NCI-H446 treated with DMSO at 0.1 percent for 48 hours (cell line): ENCODE data around the gene ANKRD33B.
"Not testable (repeated sequence)": the region's sequence is repeated elsewhere in the genome, so short reads cannot be mapped to it uniquely, and the experiment has no call there.

Source experiments
- DNase-seq: peaks from one replicate; lab custom pipeline; 2025; lab: John Stamatoyannopoulos, UW

The ANKRD33B gene

GRCh38 chr5:10636363-10637142 is 72.7 kb downstream of the ANKRD33B start:
- no peak for DNase-seq

DNA sequence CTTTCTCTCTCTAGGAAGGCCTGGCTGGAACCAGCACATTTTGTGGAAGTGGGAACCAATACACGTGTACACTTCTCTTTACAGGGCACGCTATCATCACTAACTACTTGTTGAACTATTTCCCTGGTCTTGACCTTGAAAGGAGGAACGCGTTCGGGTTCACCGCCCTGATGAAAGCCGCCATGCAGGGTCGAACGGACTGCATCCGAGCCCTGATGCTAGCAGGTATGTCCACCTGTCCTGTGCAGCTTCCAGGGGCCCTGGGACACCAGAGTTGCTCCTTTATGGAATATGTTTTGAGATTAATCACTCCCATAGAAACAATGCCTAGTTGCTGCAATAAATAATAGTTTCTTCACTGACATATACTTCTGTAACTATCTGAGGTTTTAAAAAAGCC is 74.1 kb downstream of the ANKRD33B start:
- no peak for DNase-seq

- DNase-seq: not testable (repeated sequence)
Measured at GRCh38 chr5:10638723-10639122, 74.9 kb downstream of the ANKRD33B start.

DNA sequence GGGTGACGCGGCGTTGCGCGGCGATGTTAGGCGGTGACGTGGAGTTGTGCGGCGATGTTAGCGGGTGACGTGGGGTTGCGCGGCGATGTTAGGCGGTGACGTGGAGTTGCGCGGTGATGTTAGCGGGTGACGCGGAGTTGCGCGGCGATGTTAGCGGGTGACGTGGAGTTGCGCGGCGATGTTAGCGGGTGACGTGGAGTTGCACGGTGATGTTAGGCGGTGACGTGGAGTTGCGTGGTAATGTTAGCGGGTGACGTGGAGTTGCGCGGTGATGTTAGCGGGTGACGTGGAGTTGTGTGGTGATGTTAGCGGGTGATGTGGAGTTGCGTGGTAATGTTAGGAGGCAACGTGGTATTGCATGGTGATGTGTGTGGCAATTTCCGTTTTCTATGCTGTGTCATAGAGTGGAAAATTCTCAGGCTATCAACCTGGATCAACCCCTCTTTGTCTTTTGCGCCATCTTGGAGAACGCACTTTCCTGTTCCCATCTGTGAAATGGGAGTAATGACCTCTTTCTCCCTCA is 76.0 kb downstream of the ANKRD33B start:
- no peak for DNase-seq

DNA sequence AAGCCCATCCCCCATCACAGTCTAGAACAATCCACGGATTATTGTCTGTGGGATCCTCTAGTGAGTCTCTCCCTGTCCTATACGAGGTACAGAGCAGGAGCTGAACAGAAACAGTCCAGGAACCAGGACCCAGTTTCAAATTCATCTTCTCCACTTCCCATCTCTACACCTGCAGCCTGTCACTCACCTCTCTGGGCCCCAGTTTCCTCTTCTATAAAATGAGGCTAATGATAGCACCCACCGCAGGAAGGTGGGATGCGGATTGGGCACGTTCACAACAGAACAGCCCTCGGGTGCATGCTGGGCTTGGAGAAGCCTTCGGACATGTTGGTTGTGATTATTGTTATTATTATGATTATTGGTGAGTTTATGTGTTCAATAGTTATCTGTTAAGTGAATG is 78.5 kb downstream of the ANKRD33B start:
- no peak for DNase-seq

- no peak for DNase-seq
Measured at GRCh38 chr5:10644192-10644591, 80.3 kb downstream of the ANKRD33B start.

GRCh38 chr5:10645146-10645545 is 81.3 kb downstream of the ANKRD33B start:
- no peak for DNase-seq

DNA sequence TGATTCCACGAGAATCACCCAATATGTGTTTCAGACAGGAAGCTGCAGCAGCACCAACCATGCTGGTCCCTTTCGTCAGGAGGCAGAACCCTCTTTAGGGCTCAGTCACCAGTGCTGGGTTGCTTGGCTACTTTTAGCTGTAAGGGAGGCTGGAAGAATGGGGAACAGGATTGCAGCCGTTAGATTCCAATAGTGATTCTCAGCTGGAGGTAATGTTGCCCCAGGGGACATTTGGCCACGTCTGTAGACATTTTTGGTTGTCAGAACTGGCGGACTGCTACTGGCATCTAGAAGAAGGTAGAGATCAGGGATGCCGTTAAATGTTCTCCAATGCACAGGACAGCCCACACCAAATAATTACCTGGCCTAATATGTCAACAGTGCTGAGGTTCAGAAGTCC is 81.8 kb downstream of the ANKRD33B start:
- no peak for DNase-seq

DNA sequence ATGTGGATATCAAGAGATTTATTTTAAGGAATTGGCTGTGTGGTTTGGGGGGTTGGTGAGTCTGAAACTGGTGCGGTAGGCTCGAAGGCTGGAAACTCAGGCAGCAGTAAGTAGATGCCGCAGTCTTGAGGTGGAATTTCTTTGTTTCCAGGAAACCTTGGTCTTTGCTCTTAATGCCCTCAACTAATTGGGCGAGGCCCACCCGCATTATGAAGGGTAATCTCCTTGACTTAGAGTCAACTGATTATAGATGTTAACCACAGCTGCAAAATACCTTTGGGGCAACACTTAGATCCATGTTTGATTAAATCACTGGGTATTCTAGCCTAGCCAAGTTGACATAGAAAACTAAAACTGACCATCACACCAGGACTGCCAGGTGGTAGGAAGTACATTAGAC is 83.8 kb downstream of the ANKRD33B start:
- no peak for DNase-seq

GRCh38 chr5:10648806-10649665 is 85.2 kb downstream of the ANKRD33B start:
- DNase-seq: no peak

- DNase-seq: no peak
Measured at GRCh38 chr5:10649666-10650380, 86.0 kb downstream of the ANKRD33B start.

DNA sequence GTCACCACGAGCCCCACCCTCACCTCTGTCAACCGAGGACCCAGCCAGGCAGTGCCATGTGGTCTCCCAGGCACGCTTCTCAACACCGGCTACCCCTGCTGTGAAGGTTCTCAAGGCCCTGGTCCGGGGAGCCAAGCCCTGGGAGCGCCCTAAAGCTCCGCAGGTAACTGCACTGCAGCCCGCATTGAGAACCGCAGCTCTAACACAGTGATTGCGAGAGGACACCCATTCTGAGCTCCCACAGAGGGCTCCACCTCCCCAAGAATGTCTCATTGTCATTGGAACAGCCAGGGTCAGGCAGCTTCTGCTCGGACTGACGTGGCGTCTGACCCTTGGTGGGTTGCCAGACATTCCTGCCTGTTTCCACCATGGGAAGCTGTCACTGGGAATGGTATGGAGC is 88.3 kb downstream of the ANKRD33B start:
- DNase-seq: no peak

DNA sequence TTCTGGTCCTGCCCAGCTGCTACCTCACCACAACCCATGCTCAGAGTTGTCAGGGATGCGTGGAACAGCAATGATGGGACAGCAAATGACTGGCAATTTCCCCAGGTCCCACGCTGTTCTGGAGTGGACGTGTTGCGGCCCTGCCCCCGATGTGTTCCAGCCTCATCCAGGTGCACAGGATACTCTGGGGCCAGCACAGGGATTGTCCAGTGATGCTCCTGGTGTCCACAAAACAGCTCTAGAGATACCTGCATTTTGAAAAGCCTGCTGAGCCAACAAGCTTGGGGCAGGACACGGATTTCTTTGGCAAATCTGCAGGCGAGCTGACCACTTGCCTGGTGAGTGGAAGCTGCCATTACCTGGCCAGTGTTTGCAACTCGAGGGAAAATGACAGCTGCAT is 88.7 kb downstream of the ANKRD33B start:
- no peak for DNase-seq

- peak; percentile 34 for DNase-seq
Measured at GRCh38 chr5:10653043-10653442, 89.2 kb downstream of the ANKRD33B start.

DNA sequence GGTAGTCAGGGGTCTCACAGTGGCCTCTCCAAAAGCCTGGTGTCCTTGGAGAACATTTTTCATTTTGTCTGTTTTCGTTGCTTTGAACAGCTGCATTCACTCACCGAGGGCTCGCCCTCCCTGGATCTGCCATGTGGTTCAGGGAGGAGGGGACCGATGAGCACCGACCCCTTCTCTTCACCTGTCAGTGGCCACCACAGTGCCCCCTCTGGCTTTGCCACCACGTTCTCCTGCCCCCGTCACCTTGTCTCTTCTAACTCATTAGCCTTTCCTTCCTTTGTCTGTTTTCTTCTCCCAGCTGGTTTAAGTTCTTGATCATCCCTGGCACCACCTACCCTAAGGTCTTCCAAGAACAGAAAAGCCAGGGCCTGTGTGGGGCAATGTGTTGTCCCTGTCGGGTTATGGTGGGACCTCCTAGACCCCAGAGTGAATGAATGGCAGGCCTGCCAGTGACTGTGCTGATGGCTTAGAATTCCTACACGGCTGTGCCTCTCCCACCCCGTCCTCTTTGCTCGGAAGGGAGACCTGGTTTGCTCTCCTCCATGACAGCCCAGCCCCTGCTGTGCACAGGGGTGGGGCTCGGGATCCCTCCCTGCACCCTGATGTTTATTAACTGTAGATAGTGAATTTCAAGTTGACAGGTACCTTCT is 90.0 kb downstream of the ANKRD33B start:
- DNase-seq: no peak

GRCh38 chr5:10654566-10654965 is 90.7 kb downstream of the ANKRD33B start:
- DNase-seq: no peak

DNA sequence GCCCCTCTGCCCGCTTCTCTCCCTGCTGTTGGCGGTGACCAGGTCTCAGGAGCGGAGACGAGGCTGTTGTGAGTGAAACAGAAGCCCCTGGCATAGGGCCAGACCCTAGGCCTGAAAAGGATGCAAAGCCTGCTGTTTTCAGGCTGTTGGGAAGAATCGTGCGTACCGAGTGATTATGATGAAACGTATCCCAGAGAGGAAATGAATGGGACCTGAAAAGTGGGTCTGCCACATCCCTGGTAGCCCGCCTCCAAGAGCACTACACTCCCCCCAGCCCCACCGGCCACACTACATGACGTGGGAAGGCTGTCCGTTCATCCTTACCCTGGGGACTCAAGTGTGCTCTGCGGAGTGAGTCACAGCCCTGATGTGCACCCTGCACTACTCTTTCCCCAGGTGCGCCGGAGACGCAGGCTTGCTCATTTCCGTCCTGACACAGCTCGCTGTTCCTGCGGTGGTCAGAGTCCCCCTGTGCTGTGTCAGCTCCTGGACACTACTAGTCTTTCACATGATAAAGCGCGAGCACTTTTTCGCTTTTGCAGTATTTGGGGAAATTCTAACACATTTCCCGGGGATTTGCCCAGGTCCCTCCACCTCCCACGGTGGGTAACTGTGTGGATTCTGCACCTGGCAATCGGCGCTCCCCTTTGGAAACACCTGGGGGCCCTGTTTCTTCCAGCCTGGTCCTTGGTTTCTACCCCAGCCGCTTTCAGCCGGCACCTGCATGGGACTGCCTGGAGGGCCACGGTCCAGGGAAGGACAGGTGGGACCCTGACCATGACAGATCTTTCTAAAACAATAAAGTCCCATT is 91.5 kb downstream of the ANKRD33B start:
- DNase-seq: no peak

DNA sequence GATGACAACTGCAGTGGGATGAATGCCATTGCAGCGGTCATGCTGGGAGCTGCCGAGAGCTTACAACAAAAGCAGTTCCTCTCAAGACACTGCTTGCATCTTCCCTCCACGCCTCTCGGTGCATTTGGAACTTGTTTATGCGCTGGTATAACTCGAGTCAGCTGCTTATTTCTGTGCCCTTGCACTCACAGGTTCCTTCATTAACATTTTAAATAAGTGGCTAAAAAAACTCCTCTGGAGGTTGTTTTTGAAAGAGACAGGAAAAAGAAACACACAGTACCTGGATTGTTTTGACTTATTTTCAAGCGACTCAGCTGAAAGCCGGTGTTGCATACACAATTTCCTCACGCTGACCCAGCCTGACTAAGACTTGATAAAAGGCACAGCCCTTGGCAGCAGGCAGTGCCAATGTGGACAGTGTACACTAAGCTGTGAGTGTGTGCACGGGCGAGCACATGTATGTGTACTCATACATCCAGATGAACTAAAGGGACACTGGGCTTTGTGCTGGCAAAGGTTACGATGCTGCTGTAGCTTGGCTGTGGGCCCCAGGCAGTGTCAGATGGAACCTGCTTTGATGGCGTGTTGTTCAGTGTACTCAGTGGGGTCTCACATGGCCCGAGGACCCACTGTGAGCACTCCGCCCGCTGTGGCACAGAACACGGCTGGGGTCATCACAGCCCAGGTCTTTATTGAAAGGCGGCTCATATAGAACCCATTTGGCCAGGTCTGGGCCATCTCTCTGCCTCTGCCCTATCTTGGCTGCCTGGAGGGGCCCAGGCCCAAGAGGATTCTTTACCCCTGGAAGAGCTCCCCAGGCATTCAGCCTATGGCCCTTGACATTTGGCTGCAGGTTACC is 92.3 kb downstream of the ANKRD33B start:
- no peak for DNase-seq

DNA sequence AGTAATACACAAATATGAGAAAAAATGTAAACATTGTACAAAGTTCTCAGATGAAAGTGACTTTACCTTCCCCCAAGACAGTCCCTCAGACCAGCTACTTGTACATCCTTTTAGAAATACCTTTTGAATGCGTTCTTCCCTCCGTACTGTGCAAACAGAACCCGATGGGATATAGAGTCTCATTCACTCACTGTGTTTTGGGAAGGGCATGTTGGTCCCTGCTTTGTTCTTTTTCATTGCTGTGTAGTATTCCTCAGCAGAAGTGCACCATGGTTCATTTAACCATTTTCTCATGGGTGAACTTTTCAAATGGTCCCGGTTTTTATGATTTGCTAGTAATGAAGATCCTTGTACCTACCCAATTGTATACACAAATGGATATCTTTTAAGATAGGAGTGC is 94.4 kb downstream of the ANKRD33B start:
- no peak for DNase-seq

GRCh38 chr5:10660135-10660534 is 96.3 kb downstream of the ANKRD33B start:
- no peak for DNase-seq
